Peyer's patch (tissue), 4 donors: Measurements from ENCODE around the gene SYTL5.

Source experiments
- POLR2A ChIP-seq, 2 donors: fragments of 450-650 bp; IDR thresholded peaks; one replicate each; pipeline ENCODE4 v1.5.1; 2017; ENCODE audit warnings: antibody characterized with exemption in 2 of 2, mild to moderate bottlenecking in 2 of 2, moderate library complexity in 2 of 2
- TF ChIP-seq, protein P1 (sequence below), 6 experiments: fragments of 450-650 bp in 4 of 6; fragments of 200-600 bp in 2 of 6; sonication (generic) in 1 of 6; IDR thresholded peaks; one replicate each; pipeline ENCODE4 v1.5.1; 2017 to 2019; ENCODE audit warnings: antibody characterized with exemption in 6 of 6, mild to moderate bottlenecking in 3 of 6, moderate library complexity in 1 of 6

- TF ChIP-seq POLR2A (IDR thresholded peaks at IDR 0.05) = no peak
- TF ChIP-seq, protein P1, sequence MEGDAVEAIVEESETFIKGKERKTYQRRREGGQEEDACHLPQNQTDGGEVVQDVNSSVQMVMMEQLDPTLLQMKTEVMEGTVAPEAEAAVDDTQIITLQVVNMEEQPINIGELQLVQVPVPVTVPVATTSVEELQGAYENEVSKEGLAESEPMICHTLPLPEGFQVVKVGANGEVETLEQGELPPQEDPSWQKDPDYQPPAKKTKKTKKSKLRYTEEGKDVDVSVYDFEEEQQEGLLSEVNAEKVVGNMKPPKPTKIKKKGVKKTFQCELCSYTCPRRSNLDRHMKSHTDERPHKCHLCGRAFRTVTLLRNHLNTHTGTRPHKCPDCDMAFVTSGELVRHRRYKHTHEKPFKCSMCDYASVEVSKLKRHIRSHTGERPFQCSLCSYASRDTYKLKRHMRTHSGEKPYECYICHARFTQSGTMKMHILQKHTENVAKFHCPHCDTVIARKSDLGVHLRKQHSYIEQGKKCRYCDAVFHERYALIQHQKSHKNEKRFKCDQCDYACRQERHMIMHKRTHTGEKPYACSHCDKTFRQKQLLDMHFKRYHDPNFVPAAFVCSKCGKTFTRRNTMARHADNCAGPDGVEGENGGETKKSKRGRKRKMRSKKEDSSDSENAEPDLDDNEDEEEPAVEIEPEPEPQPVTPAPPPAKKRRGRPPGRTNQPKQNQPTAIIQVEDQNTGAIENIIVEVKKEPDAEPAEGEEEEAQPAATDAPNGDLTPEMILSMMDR (IDR thresholded peaks at IDR 0.05) = no peak
Observed at GRCh38 chrX:38178396-38178795, 172.0 kb downstream of the SYTL5 start.
